Trophoblast cell (in vitro differentiated cells and primary cell): ENCODE measurements around the gene CPA4.
"Not testable (repeated sequence)": the region's sequence is repeated elsewhere in the genome, so short reads cannot be mapped to it uniquely, and the experiment has no call there.

Source experiments
- DNase-seq, 2 donors: peaks; one replicate each; pipeline ENCODE4 v3.0.0-alpha.2; 2016
- H2AFZ ChIP-seq: 2 replicates; pipeline ENCODE4 v1.6.1; 2013; ENCODE audit warnings: low read length, moderate library complexity, mild to moderate bottlenecking; ENCODE audit not compliant: insufficient read depth, poor library complexity
- H2AK5ac ChIP-seq: 2 replicates; pipeline ENCODE4 v1.6.1; 2013; ENCODE audit warnings: mild to moderate bottlenecking, low read length
- H2BK120ac ChIP-seq: 2 replicates; pipeline ENCODE4 v1.6.1; 2013; ENCODE audit warnings: low read length, mild to moderate bottlenecking, moderate library complexity; ENCODE audit not compliant: insufficient read depth, poor library complexity
- H2BK12ac ChIP-seq: 2 replicates; pipeline ENCODE4 v1.6.1; 2013; ENCODE audit warnings: mild to moderate bottlenecking, low read length, moderate library complexity
- H2BK5ac ChIP-seq: 2 replicates; pipeline ENCODE4 v1.6.1; 2013; ENCODE audit warnings: low read length, low read depth, moderate library complexity, mild to moderate bottlenecking; ENCODE audit not compliant: poor library complexity
- H3K14ac ChIP-seq: 2 replicates; pipeline ENCODE4 v1.6.1; 2013; ENCODE audit warnings: mild to moderate bottlenecking, low read length
- H3K18ac ChIP-seq: 2 replicates; pipeline ENCODE4 v1.6.1; 2013; ENCODE audit warnings: mild to moderate bottlenecking, low read length
- H3K23ac ChIP-seq: 2 replicates; pipeline ENCODE4 v1.6.1; 2013; ENCODE audit warnings: low read length
- H3K27ac ChIP-seq: 2 replicates; pipeline ENCODE4 v1.5.1; 2013; ENCODE audit warnings: low read depth, mild to moderate bottlenecking, inconsistent platforms, low read length, moderate library complexity
- H3K27me3 ChIP-seq: 2 replicates; pipeline ENCODE4 v1.6.1; 2013; ENCODE audit warnings: inconsistent platforms, mild to moderate bottlenecking, low read length, moderate library complexity; ENCODE audit not compliant: insufficient read depth
- H3K36me3 ChIP-seq, 2 experiments: 1 replicate in 1 of 2; 2 replicates in 1 of 2; pipeline ENCODE4 v1.6.1; 2013; ENCODE audit warnings: low read length in 2 of 2, mild to moderate bottlenecking in 2 of 2, moderate library complexity in 1 of 2; ENCODE audit not compliant: insufficient read depth in 2 of 2, control insufficient read depth in 1 of 2
- H3K4ac ChIP-seq: 2 replicates; pipeline ENCODE4 v1.6.1; 2013; ENCODE audit warnings: low read depth, mild to moderate bottlenecking, low read length, moderate library complexity
- H3K4me1 ChIP-seq, 2 experiments: 1 replicate in 1 of 2; 2 replicates in 1 of 2; pipeline ENCODE4 v1.6.1; 2013; ENCODE audit warnings: low read length in 2 of 2, mild to moderate bottlenecking in 2 of 2, moderate library complexity in 1 of 2; ENCODE audit not compliant: insufficient read depth in 2 of 2, control insufficient read depth in 1 of 2
- H3K4me2 ChIP-seq: 2 replicates; pipeline ENCODE4 v1.6.1; 2013; ENCODE audit warnings: inconsistent platforms, mild to moderate bottlenecking, low read length, moderate library complexity
- H3K4me3 ChIP-seq: 2 replicates; pipeline ENCODE4 v1.5.1; 2013; ENCODE audit warnings: mild to moderate bottlenecking, low read depth, low read length, inconsistent platforms
- H3K79me1 ChIP-seq: one replicate; pipeline ENCODE4 v1.6.1; 2013; ENCODE audit warnings: low read length
- H3K79me2 ChIP-seq: 2 replicates; pipeline ENCODE4 v1.6.1; 2013; ENCODE audit warnings: low read length, mild to moderate bottlenecking; ENCODE audit not compliant: control insufficient read depth, insufficient read depth, poor library complexity
- H3K9ac ChIP-seq: 2 replicates; pipeline ENCODE4 v1.6.1; 2013; ENCODE audit warnings: mild to moderate bottlenecking, low read length
- H3K9me3 ChIP-seq: 2 replicates; pipeline ENCODE4 v1.6.1; 2013; ENCODE audit warnings: low read depth, mild to moderate bottlenecking, control low read depth, inconsistent platforms, low read length; ENCODE audit not compliant: insufficient read depth
- H4K12ac ChIP-seq: 2 replicates; pipeline ENCODE4 v1.6.1; 2013; ENCODE audit warnings: low read depth, mild to moderate bottlenecking, low read length, moderate library complexity
- H4K8ac ChIP-seq: 2 replicates; pipeline ENCODE4 v1.6.1; 2013; ENCODE audit warnings: low read depth, mild to moderate bottlenecking, low read length, moderate library complexity
- H4K91ac ChIP-seq: one replicate; pipeline ENCODE4 v1.6.1; 2013; ENCODE audit warnings: low read depth, mild to moderate bottlenecking, low read length, moderate library complexity
- WGBS: extraction: QIAGEN DNeasy Blood & Tissue Kit; methylation state at CpG from one replicate; pipeline ENCODE4 v1.1.7; 2013; ENCODE audit warnings: missing lambda C conversion rate; ENCODE audit not compliant: insufficient read length, insufficient coverage; ENCODE audit errors: extremely low coverage; 5-methylcytosine and 5-hydroxymethylcytosine counted together

The CPA4 gene

DNA sequence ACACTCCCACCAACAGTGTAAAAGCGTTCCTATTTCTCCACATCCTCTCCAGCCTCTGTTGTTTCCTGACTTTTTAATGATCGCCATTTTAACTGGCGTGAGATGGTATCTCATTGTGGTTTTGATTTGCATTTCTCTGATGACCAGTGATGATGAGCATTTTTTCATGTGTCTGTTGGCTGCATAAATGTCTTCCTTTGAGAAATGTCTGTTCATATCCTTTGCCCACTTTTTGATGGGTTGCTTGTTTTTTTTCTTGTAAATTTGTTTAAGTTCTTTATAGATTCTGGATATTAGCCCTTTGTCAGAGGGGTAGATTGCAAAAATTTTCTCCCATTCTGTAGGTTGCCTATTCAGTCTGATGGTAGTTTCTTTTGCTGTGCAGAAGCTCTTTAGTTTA, 43.3 kb upstream of the CPA4 start:
- not testable (repeated sequence) for H3K23ac ChIP-seq, H2BK5ac ChIP-seq, H3K27ac ChIP-seq

DNA sequence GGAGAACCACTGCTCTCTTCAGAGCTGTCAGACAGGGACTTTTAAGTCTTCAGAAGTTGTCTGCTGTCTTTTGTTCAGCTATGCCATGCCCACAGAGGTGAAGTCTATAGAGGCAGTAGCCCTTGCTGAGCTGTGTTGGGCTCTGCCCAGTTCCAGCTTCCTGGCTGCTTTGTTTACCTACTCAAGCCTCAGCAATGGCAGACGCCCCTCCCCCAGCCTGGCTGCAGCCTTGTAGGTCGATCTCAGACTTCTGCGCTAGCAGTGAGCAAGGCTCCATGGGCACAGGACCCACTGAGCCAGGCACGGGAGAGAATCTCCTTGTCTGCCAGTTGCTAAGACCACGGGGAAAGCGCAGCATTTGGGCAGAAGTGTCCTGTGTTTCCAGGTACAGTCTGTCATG, 38.4 kb upstream of the CPA4 start:
- H3K4me1 ChIP-seq = no peaks in the 10 kb centered on the region
- no peak overlapping the region for H4K91ac ChIP-seq
- DNase-seq = no peak
- no peak overlapping the region for H3K4me3 ChIP-seq
- H3K36me3 ChIP-seq = no peaks in the 10 kb centered on the region
- no peak overlapping the region for H2AK5ac ChIP-seq
- H3K79me2 ChIP-seq = no peaks in the 10 kb centered on the region
- no peak overlapping the region for H2AFZ ChIP-seq
- no peak overlapping the region for H3K4me2 ChIP-seq
- no peaks in the 10 kb centered on the region for H3K27me3 ChIP-seq
- H2BK5ac ChIP-seq = no peak overlapping the region
- no peaks in the 10 kb centered on the region for H3K79me1 ChIP-seq
- no peak overlapping the region for H3K9ac ChIP-seq
- H2BK12ac ChIP-seq = no peak overlapping the region
- H4K8ac ChIP-seq = no peak overlapping the region
- no peak overlapping the region for H3K18ac ChIP-seq
- no peak overlapping the region for H2BK120ac ChIP-seq
- H3K23ac ChIP-seq = no peak overlapping the region
- H3K4ac ChIP-seq = no peak overlapping the region
- no peak overlapping the region for H4K12ac ChIP-seq
- peaks cover 2% of the 10 kb centered on the region for H3K9me3 ChIP-seq
- no peak overlapping the region for H3K27ac ChIP-seq
- no CpG with 5 or more reads among the region's 6 CpGs for WGBS
- H3K14ac ChIP-seq = no peak overlapping the region

More for the DNA sequence above, 43.3 kb upstream of the CPA4 start:
- not testable (repeated sequence) for H2AK5ac ChIP-seq, H3K79me1 ChIP-seq, H4K8ac ChIP-seq, H2BK120ac ChIP-seq, H3K4me1 ChIP-seq, DNase-seq, H3K18ac ChIP-seq, H3K4ac ChIP-seq, H3K79me2 ChIP-seq, H2BK12ac ChIP-seq, H3K9me3 ChIP-seq, H4K12ac ChIP-seq, H3K9ac ChIP-seq, H3K14ac ChIP-seq, H3K27me3 ChIP-seq, H3K36me3 ChIP-seq, H3K4me2 ChIP-seq, H4K91ac ChIP-seq, H2AFZ ChIP-seq, H3K4me3 ChIP-seq
- no CpG with 5 or more reads among the region's 3 CpGs for WGBS

DNA sequence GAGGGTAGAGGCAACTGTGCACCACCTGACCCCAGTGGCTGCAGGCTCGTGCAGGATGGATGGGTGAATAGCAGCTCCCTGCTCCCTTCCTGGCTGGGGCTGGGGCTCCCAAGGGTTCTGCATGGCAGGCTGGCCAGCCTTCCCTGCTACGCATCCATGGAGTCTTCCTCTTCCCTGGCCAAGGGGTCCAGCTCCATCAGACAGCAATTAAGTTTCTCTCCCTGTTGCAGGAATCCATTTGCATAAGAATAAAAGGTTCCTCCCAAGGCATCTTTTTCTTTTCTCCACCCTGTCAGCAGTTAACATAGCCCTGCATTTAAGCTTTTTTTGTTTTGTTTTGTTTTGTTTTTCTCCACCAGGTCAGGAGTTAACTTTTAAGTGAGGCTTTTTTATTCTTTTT, 36.3 kb upstream of the CPA4 start:
- WGBS = no CpG with 5 or more reads among the region's 2 CpGs
- H2BK12ac ChIP-seq = no peak overlapping the region

DNA sequence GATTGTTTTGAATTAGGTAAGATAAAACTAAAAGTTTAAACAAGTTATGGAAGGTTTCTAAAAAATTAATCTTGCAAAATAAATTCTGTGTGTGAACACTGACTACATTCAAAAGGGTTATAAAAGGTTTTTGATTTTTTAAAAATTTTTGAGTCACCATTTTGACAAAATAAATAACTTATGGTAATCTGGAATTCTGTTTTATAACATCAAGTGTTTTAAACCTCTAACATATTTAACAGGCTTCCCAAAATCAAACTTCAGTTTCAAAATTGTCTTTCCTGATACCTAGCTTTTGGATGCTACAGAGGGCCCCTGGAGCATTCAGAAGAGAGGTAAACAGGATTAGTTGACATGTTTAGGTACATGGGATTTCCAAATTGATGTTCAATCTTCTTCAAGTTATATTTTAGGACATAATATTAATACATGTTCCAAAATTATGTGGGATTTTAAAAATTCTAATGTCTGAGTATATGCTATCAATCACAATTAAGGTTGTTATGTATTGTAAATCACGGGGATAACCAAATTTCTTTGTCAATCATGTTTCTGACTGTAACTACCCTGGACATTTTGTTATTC, 34.4 kb upstream of the CPA4 start:
- no CpG with 5 or more reads among the region's 1 CpG for WGBS

More for the DNA sequence above, 36.3 kb upstream of the CPA4 start:
- Histone ChIP-seq H3K4me1 (no peaks in the 10 kb centered on the region), H4K8ac (no peak overlapping the region), H3K4me2 (no peak overlapping the region), H2BK5ac (no peak overlapping the region), H3K36me3 (no peaks in the 10 kb centered on the region), H3K27ac (no peak overlapping the region), H3K9me3 (peaks cover 4% of the 10 kb centered on the region), H2BK120ac (no peak overlapping the region), H2AK5ac (no peak overlapping the region), H3K18ac (no peak overlapping the region), H3K4me3 (no peak overlapping the region), H3K27me3 (no peaks in the 10 kb centered on the region), H2AFZ (no peak overlapping the region), H4K91ac (no peak overlapping the region), H3K79me1 (no peaks in the 10 kb centered on the region), H4K12ac (no peak overlapping the region), H3K23ac (no peak overlapping the region), H3K79me2 (no peaks in the 10 kb centered on the region), H3K4ac (no peak overlapping the region), H3K14ac (no peak overlapping the region), H3K9ac (no peak overlapping the region)
- DNase-seq = no peak

More for the DNA sequence above, 34.4 kb upstream of the CPA4 start:
- Histone ChIP-seq H3K23ac (no peak overlapping the region), H3K9ac (no peak overlapping the region), H3K36me3 (no peaks in the 10 kb centered on the region), H4K8ac (no peak overlapping the region), H3K4me1 (no peaks in the 10 kb centered on the region), H2AFZ (no peak overlapping the region), H3K18ac (no peak overlapping the region), H4K12ac (no peak overlapping the region), H3K4me3 (no peak overlapping the region), H3K14ac (no peak overlapping the region), H3K79me1 (no peaks in the 10 kb centered on the region), H2AK5ac (no peak overlapping the region), H3K27me3 (no peaks in the 10 kb centered on the region), H3K27ac (no peak overlapping the region), H2BK12ac (no peak overlapping the region), H4K91ac (no peak overlapping the region), H3K9me3 (peaks cover 4% of the 10 kb centered on the region), H3K4me2 (no peak overlapping the region), H3K4ac (no peak overlapping the region), H2BK120ac (no peak overlapping the region), H2BK5ac (no peak overlapping the region), H3K79me2 (no peaks in the 10 kb centered on the region)
- no peak for DNase-seq
